Measurements from ENCODE around the gene CXCL17.

DNA sequence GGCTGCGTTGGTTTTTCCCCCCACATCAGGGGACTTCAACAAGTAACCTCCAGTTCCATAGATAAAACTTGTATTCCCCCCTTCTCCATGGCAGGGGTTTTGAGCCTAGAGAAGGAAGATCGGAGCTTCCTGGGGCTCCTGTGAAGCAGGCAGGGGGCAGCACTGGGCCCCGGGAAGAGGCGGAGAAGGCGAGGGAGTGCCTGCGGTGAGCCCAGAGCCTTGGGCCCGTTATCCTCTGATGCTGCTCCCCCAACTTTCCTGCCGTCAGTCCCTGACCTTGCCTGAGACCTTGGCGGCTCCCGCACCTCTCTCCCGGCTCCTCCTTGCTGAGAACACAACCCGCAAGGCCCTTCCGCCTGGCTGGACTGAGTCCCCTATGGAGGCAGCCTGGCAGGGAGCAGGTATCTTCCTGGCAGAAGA, 18.0 kb downstream of the CXCL17 start:
- TF ChIP-seq, protein P1, sequence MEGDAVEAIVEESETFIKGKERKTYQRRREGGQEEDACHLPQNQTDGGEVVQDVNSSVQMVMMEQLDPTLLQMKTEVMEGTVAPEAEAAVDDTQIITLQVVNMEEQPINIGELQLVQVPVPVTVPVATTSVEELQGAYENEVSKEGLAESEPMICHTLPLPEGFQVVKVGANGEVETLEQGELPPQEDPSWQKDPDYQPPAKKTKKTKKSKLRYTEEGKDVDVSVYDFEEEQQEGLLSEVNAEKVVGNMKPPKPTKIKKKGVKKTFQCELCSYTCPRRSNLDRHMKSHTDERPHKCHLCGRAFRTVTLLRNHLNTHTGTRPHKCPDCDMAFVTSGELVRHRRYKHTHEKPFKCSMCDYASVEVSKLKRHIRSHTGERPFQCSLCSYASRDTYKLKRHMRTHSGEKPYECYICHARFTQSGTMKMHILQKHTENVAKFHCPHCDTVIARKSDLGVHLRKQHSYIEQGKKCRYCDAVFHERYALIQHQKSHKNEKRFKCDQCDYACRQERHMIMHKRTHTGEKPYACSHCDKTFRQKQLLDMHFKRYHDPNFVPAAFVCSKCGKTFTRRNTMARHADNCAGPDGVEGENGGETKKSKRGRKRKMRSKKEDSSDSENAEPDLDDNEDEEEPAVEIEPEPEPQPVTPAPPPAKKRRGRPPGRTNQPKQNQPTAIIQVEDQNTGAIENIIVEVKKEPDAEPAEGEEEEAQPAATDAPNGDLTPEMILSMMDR (IDR thresholded peaks at IDR 0.05; ENCODE audit: insufficient read depth, low read length, poor library complexity, severe bottlenecking): no peak
- no peak for TF ChIP-seq EZH2phosphoT487 (conservative IDR thresholded peaks at IDR 0.05; ENCODE audit: low read length)

All from SU-DHL-6 (cell line).